Activated CD8-positive, alpha-beta memory T cell treated with anti-CD3 and anti-CD28 coated beads, Interleukin-2, amount 10 ng/mL, durations not matched to agents 7 days and 5 days (primary cell): ENCODE data around the gene DCN. TPM values are rescaled to one million over a fixed set of nuclear protein-coding genes. Genes with fewer than 3 reads are reported as not detected.

Experiments used
- ATAC-seq: fragments of 150-1000 bp; cut with Tn5 transposase; one replicate; pipeline ENCODE4 v1.10.0; 2021; ENCODE audit warnings: moderate library complexity
- CTCF ChIA-PET: fragments of 350-600 bp; sonication (Branson Sonifier 250); formaldehyde crosslinking; loops from one replicate; lab custom pipeline; 2021; ENCODE audit warnings: antibody characterized with exemption; lab: Charles Lee
- DNase-seq: peaks from one replicate; pipeline ENCODE4 v3.0.0-alpha.2; 2020
- H3K27ac Mint-ChIP-seq: one replicate; pipeline ENCODE4 v1.8.0; 2021; ENCODE audit warnings: mild to moderate bottlenecking, mixed read lengths
- H3K27me3 Mint-ChIP-seq: one replicate; pipeline ENCODE4 v1.8.0; 2021; ENCODE audit warnings: mixed read lengths
- H3K36me3 Mint-ChIP-seq: one replicate; pipeline ENCODE4 v1.8.0; 2021; ENCODE audit warnings: mild to moderate bottlenecking, mixed read lengths
- H3K4me1 Mint-ChIP-seq: one replicate; pipeline ENCODE4 v1.8.0; 2021; ENCODE audit warnings: mixed read lengths
- H3K4me3 Mint-ChIP-seq: one replicate; pipeline ENCODE4 v1.8.0; 2021; ENCODE audit warnings: mild to moderate bottlenecking, moderate library complexity, mixed read lengths
- H3K9me3 Mint-ChIP-seq: one replicate; pipeline ENCODE4 v1.8.0; 2022; ENCODE audit warnings: low read depth, mixed read lengths
- total RNA-seq, 2 experiments: library from RNA; stranded (reverse); gene quantifications; one replicate each; pipeline ENCODE4 v1.2.3, GENCODE V29; 2021

Gene DCN
- total RNA-seq, 2 experiments from 2014 or later = not detected

DNA sequence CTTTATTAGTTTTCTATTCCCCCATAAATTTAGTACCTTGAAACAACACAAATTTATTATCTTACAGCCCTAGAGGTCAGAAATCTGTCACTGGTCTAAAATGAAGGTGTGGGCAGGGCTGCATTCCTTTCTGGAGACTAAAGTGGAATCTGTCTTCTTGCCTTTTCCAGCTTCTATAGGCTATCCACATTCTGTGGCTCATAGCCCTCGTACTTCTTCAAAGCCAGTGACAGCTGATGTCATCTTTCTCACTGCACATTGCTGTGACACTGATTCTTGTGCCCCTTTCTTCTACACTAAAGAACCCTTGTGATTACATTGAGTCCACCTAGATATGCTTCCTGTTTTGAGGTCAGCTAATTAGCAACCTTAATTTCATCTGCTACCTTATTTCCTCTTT is 23.2 kb upstream of the DCN start:
- Mint-ChIP-seq H3K4me1 (no peaks in the 10 kb centered on the region), H3K4me3 (no peak overlapping the region), H3K36me3 (no peaks in the 10 kb centered on the region), H3K27ac (no peak overlapping the region), H3K9me3 (no peaks in the 10 kb centered on the region), H3K27me3 (no peaks in the 10 kb centered on the region)
- ATAC-seq (no peak), DNase-seq (no peak)
- CTCF ChIA-PET = no interaction called here

DNA sequence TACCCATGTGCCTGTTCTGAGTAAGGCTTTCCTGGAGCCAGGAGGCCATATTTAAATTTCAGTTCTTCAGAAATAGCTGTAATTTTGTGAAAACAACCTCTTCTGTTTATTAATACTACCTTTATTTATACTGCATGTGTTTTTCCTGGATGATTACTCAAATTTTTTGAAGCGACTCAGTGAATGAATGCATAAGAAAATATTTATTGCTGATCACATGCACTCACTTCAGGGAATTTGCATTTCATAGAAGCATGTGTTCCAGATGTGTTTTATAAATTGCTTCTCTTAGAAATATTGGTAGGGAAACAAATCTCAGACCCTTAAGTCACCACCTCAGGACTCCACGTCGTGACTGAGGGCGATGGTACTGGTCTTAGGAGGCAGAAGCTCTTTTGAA is 21.8 kb upstream of the DCN start:
- Mint-ChIP-seq H3K27me3 (no peaks in the 10 kb centered on the region), H3K9me3 (no peaks in the 10 kb centered on the region), H3K36me3 (no peaks in the 10 kb centered on the region), H3K4me1 (no peaks in the 10 kb centered on the region), H3K4me3 (no peak overlapping the region), H3K27ac (no peak overlapping the region)
- DNase-seq (no peak), ATAC-seq (no peak)
- CTCF ChIA-PET = no interaction called here

DNA sequence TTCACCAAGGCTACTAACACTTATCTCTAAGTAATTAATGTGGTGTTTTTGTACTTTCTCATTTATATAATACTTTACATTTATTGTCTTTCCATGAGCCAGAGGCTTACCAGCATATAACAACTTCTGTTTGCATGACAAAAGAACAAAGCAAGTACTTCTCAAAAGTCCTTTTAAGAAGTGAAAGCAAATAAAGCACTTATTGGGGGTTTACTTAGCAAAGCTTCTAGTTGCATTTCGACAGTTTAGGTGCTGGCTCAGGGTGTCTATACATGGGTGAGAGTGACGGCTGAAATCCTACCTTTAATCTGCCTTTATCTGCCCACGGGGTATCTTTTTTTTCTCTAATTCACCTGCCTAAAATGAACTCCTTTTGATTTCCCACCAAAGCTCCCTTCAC is 21.0 kb upstream of the DCN start:
- no peaks in the 10 kb centered on the region for H3K27me3 Mint-ChIP-seq
- CTCF ChIA-PET = no interaction called here
- no peak overlapping the region for H3K4me3 Mint-ChIP-seq

DNA sequence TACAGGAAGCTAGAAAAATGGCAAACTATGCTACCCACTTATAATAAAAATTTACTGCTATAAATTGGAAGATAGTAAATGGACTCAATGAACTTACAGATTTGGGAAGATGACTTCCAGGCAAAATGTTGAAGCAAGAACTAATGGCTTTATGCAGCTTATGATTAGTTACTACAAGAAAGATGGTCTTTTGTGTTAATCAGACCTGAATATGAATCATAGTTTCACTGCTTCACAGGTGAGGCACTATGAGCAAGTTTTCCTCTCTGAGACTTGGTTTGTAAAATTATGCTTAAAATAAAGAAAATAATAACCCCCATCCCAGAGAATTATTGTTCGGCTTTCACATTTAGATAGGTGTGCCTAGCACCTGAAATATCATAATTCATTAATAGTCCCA is 19.8 kb upstream of the DCN start:
- Mint-ChIP-seq H3K27ac (no peak overlapping the region), H3K4me3 (no peak overlapping the region), H3K27me3 (no peaks in the 10 kb centered on the region), H3K4me1 (no peaks in the 10 kb centered on the region), H3K36me3 (no peaks in the 10 kb centered on the region), H3K9me3 (no peaks in the 10 kb centered on the region)
- ATAC-seq (no peak), DNase-seq (no peak)
- CTCF ChIA-PET = no interaction called here

More for the DNA sequence above, 21.0 kb upstream of the DCN start:
- no peaks in the 10 kb centered on the region for H3K4me1 Mint-ChIP-seq
- H3K27ac Mint-ChIP-seq = no peak overlapping the region
- DNase-seq (no peak), ATAC-seq (no peak)
- no peaks in the 10 kb centered on the region for H3K36me3 Mint-ChIP-seq
- H3K9me3 Mint-ChIP-seq = no peaks in the 10 kb centered on the region

DNA sequence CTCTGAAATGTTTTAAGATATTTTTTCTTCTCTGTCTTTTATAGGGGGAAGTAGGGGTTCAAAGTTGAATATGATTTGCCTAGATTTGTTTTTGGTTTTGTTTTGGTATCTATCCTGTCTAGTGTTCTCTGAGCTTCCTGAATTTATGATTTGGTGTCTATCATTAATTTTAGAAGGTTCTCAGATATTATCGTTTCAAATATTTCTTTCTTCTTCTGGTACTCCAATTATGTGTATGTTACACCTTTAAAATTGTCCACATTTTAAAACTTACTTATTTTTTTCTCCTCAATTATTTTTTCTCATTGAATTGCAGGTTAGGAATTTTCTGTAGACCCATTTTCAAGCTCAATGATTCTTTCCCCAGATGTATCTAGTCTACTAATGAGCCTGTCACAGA is 13.8 kb upstream of the DCN start:
- H3K4me1 Mint-ChIP-seq = no peaks in the 10 kb centered on the region
- H3K9me3 Mint-ChIP-seq = no peaks in the 10 kb centered on the region
- no peak overlapping the region for H3K27ac Mint-ChIP-seq
- no peaks in the 10 kb centered on the region for H3K36me3 Mint-ChIP-seq
- ATAC-seq = no peak
- no peak for DNase-seq
- no peaks in the 10 kb centered on the region for H3K27me3 Mint-ChIP-seq
- CTCF ChIA-PET = no interaction called here
- no peak overlapping the region for H3K4me3 Mint-ChIP-seq

DNA sequence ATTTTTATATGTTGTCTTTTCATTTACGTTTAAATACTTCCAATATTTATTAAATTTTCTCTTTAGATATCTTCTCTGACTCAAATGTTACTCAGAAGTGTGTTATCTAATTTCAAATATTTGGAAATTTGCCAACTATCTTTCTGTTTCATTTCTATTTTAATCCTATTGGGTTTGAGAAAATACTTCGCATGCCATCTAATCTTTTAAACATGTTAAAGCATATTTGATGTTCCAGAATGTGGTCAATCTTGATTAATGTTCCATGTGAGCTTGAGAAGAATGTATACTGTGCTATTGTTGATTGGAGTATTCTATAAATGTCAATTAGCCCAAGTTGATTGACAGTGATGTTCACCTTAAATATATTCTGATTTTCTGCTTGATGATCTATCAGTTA is 11.9 kb upstream of the DCN start:
- Mint-ChIP-seq H3K9me3 (no peaks in the 10 kb centered on the region), H3K27ac (no peak overlapping the region), H3K36me3 (no peaks in the 10 kb centered on the region), H3K4me3 (no peak overlapping the region), H3K27me3 (no peaks in the 10 kb centered on the region), H3K4me1 (no peaks in the 10 kb centered on the region)
- DNase-seq = no peak
- CTCF ChIA-PET = no interaction called here
- no peak for ATAC-seq

DNA sequence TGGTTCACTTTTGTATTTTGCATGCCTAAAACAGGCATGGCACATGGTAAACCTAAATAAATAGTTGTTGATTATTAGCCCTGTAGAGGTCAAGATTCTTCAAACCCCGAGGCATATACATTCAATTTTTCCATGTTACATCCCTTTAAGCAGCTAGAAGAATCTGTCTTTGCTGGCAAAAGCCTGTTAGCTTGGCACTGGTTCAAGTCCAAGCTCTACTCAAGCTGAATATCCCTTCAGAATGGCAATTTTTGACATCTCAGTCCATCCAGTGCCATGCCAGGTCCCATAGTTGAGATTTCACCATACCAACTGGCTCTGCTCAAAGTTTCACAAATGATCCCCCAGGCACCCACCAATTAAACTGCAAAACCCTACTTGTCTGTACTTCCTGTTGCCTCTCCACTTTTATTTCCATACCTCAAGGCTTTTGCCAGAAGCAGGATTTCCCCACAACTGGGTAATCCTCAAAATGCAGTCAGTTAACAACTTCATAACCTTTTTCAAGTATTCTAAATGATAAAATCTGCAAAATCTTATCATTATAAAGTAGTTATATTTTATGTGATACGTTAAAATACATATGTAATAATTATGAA is 9.0 kb upstream of the DCN start:
- DNase-seq (no peak), ATAC-seq (no peak)
- Mint-ChIP-seq H3K4me1 (no peaks in the 10 kb centered on the region), H3K9me3 (no peaks in the 10 kb centered on the region), H3K27ac (no peak overlapping the region), H3K36me3 (no peaks in the 10 kb centered on the region), H3K4me3 (no peak overlapping the region), H3K27me3 (no peaks in the 10 kb centered on the region)
- CTCF ChIA-PET = no interaction called here

DNA sequence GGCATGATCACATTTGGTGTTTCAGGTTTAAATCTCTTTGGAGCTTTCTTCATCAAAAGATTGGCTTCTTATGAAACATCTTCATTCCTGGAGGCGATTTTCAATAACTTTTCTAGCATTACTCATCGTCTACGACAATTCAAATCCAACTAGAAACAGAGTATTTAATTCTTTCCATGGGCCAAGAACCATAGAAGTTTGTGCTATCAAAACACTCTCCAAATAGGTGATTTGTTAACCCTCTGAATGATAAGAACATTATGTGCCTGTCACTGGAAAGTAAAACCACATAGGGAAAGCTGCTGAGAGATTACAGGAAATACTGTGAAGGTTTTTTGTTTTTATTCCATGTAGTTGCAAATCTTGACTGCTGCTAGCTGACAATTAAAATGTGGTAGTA is 6.9 kb upstream of the DCN start:
- no peaks in the 10 kb centered on the region for H3K4me1 Mint-ChIP-seq
- H3K9me3 Mint-ChIP-seq = no peaks in the 10 kb centered on the region
- CTCF ChIA-PET = no interaction called here
- H3K36me3 Mint-ChIP-seq = no peaks in the 10 kb centered on the region
- no peak overlapping the region for H3K27ac Mint-ChIP-seq
- DNase-seq (no peak), ATAC-seq (no peak)
- no peak overlapping the region for H3K4me3 Mint-ChIP-seq
- no peaks in the 10 kb centered on the region for H3K27me3 Mint-ChIP-seq

DNA sequence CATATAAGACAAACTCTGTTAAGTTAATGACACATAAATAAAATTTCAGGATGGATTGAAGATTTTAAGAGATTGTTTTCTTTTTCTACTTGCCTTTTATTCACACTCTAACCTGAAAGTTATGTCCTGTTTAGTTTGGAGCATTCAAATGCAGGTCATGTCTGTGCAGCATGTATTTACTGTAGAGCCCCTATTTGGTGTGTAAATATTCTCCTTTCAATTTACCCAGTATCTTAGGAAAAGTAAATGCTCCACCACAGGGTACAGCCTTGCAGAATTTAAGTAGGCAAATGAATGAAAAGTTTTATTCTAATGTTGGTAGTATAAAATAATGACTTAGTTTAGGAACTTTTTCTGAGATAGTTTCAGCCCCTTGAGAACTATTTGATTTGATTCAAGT is 6.2 kb upstream of the DCN start:
- ATAC-seq (no peak), DNase-seq (no peak)
- Mint-ChIP-seq H3K36me3 (no peaks in the 10 kb centered on the region), H3K4me3 (no peak overlapping the region), H3K4me1 (no peaks in the 10 kb centered on the region), H3K27me3 (no peaks in the 10 kb centered on the region), H3K9me3 (no peaks in the 10 kb centered on the region), H3K27ac (no peak overlapping the region)
- CTCF ChIA-PET = no interaction called here

DNA sequence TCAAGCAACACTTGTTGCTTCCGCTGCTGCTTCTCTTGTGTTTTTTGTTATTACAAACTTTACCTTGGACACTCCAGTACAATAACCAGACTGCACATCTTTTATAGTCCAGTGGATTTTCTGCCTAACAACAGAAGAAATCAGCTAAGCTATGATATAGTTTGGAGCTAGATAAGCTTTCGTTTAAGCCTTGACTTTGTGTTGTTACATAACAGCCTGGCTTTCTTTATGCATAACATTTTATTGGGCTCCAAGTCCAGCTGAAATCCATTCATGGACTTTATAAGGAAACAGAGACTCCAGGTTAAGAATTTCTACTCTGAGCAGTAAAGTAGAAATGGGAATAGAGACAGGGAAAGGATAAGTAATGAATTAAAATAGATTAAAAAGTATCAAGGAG is 3.5 kb upstream of the DCN start:
- Mint-ChIP-seq H3K27ac (no peak overlapping the region), H3K36me3 (no peaks in the 10 kb centered on the region), H3K27me3 (no peaks in the 10 kb centered on the region), H3K4me3 (no peak overlapping the region), H3K9me3 (no peaks in the 10 kb centered on the region), H3K4me1 (no peaks in the 10 kb centered on the region)
- DNase-seq = no peak
- CTCF ChIA-PET = no interaction called here
- ATAC-seq = no peak

DNA sequence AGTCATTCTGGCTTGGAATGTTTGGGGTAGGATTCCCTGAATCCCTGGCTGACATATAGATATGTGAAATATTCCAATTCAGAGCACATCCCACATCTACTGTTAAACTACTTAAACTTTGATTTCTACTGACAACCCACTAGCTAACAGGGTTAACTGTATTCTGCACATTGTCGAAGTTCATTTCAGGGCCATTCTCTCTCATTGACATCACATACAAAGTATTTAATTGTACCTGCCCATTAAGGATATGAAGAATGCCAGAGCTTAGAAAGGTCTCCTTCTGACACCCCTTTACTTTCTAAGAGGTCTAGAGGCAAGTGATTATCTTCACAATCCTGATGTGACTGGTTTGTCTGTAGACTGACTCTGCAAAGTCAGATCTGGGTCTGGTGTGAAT is 2.8 kb upstream of the DCN start:
- Mint-ChIP-seq H3K36me3 (no peaks in the 10 kb centered on the region), H3K9me3 (no peaks in the 10 kb centered on the region), H3K27me3 (no peaks in the 10 kb centered on the region), H3K27ac (no peak overlapping the region), H3K4me3 (no peak overlapping the region), H3K4me1 (no peaks in the 10 kb centered on the region)
- DNase-seq (no peak), ATAC-seq (no peak)
- CTCF ChIA-PET = no interaction called here

DNA sequence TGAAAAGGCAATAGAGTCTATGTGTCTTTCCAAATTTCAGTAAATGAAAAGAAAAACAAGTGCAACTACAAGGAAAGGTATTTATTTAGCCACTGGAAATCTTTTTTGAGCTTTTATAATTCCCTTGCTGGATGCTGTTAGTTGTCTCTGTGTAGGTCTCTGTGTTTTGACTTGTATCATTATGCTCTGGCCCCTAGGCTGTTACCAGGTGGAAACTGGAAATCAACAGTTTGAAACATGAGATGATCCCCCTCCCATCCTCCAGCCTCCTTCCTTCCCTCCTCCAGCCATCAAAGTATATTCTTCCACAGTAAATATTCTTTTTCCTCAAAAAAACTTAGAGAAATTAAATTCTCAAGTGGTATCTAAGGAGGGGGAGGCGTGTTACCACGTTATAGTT is 934 bp upstream of the DCN start:
- ATAC-seq (no peak), DNase-seq (no peak)
- H3K27me3 Mint-ChIP-seq = no peaks in the 10 kb centered on the region
- H3K4me3 Mint-ChIP-seq = no peak overlapping the region
- CTCF ChIA-PET = no interaction called here
- no peak overlapping the region for H3K27ac Mint-ChIP-seq
- H3K4me1 Mint-ChIP-seq = no peaks in the 10 kb centered on the region
- H3K9me3 Mint-ChIP-seq = no peaks in the 10 kb centered on the region
- no peaks in the 10 kb centered on the region for H3K36me3 Mint-ChIP-seq

DNA sequence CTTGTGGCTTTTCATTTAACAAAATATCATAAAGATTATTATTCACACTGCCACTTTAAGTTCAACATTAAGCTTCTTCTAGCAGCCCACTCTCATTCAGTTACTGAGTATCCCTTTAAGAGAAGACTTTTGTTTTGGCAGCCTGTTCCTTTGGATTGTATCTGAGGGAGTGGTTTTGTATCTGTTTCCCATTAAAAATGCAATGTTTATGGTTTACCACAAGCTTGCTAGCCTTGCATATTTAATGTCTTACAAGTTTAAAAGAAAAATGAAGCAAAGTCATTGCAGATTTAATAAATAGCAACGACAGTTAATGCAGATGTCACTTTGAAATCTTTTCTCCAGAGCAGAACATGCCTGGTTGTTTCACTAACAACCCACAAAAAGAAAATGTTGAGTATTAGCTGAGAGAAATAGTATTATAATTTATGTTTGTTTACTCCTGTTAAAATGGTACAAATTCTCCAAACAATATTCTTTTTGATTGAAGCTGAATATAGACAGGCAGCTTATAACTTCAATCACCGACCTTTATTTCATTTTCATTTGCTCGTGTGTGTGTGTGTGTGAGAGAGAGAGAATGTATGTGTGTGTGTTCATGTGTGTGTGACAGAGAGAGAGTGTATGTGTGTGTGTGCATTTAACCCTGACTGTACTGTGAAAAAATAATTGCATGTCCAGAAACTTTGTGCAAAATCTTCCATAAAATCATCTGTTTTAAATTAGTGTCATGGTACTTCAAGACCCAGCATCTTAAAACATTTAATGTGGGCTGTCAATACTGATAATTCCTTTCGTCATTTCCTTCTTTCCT is 1.8 kb downstream of the DCN start:
- no peaks in the 10 kb centered on the region for H3K9me3 Mint-ChIP-seq
- no peak overlapping the region for H3K27ac Mint-ChIP-seq
- no peaks in the 10 kb centered on the region for H3K4me1 Mint-ChIP-seq
- H3K4me3 Mint-ChIP-seq = no peak overlapping the region
- no peaks in the 10 kb centered on the region for H3K27me3 Mint-ChIP-seq
- CTCF ChIA-PET = no interaction called here
- ATAC-seq = no peak
- DNase-seq = no peak
- no peaks in the 10 kb centered on the region for H3K36me3 Mint-ChIP-seq

DNA sequence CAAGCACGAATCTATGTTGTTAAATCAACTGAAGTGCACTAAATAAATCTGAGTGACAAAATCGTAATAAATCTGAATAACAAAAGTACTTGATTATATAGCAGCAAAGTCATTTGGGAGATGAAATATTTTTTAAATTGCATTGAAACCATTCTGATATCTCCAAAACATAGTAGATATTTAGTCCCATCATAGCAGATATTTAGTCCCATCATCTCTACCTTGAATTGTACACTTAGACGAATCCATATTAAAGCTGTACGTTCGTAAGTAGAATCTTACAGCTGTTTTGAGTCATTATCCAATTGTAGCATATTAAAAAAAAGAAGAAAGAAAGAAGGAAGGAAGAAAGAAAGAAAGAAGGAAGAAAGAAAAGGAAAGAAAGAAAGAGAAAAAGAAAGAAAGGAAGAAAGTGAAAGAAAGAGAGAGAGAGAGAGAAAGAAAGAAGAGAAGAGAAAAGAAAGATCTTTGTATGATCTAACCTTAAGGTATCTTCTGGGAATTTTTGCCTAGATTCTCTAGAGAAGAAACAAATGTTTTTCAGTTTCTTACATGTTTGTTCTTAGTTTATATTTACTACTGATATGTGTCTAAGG is 2.6 kb downstream of the DCN start:
- Mint-ChIP-seq H3K9me3 (no peaks in the 10 kb centered on the region), H3K36me3 (no peaks in the 10 kb centered on the region), H3K4me3 (no peak overlapping the region), H3K27me3 (no peaks in the 10 kb centered on the region), H3K4me1 (no peaks in the 10 kb centered on the region), H3K27ac (no peak overlapping the region)
- ATAC-seq = no peak
- no peak for DNase-seq
- CTCF ChIA-PET = no interaction called here
